ENCODE measurements around the gene LOX.

The LOX gene

GRCh38 chr5:122093415-122094180 is 15.5 kb upstream of the LOX start:
- Histone ChIP-seq H2AFZ (ENCODE audit: low read length) (no peak overlapping the region), H3K4me1 (ENCODE audit: insufficient read depth, low read length, severe bottlenecking) (no peaks in the 10 kb centered on the region), H3K9me2 (ENCODE audit: low read depth, low read length) (no peaks in the 10 kb centered on the region), H3K9ac (ENCODE audit: low read length) (no peak overlapping the region), H3K9me3 (ENCODE audit: low read length) (no peaks in the 10 kb centered on the region), H3F3A (ENCODE audit: insufficient read depth, low read length) (no peaks in the 10 kb centered on the region), H3K36me3 (ENCODE audit: insufficient read depth, low read length) (no peaks in the 10 kb centered on the region), H3K4me3 (ENCODE audit: low read depth, low read length, poor library complexity, severe bottlenecking) (no peak overlapping the region), H3K27me3 (ENCODE audit: insufficient read depth, low read length) (no peaks in the 10 kb centered on the region), H3K79me2 (ENCODE audit: insufficient read depth, low read length) (no peaks in the 10 kb centered on the region), H3K4me2 (ENCODE audit: low read length) (no peak overlapping the region), H3K27ac (ENCODE audit: low read depth, low read length, poor library complexity, severe bottlenecking) (no peak overlapping the region), H4K20me1 (ENCODE audit: insufficient read depth, low read length) (no peaks in the 10 kb centered on the region)
- TF ChIP-seq CTCF (IDR thresholded peaks at IDR 0.05; ENCODE audit: low read length) (no peak), EZH2 (IDR thresholded peaks at IDR 0.05; ENCODE audit: borderline replicate concordance, low read length) (no peak)

GRCh38 chr5:122091936-122092600 is 14.0 kb upstream of the LOX start:
- H3K36me3 ChIP-seq (ENCODE audit: insufficient read depth, low read length), result no peaks in the 10 kb centered on the region
- no peak overlapping the region for H3K4me2 ChIP-seq (ENCODE audit: low read length)
- H3K9me2 ChIP-seq (ENCODE audit: low read depth, low read length), result no peaks in the 10 kb centered on the region; the same call in 1 of the 2 replicates
- no peaks in the 10 kb centered on the region for H3K4me1 ChIP-seq (ENCODE audit: insufficient read depth, low read length, severe bottlenecking)
- no peak overlapping the region for H2AFZ ChIP-seq (ENCODE audit: low read length)
- H3K27ac ChIP-seq (ENCODE audit: low read depth, low read length, poor library complexity, severe bottlenecking), result no peak overlapping the region
- TF ChIP-seq EZH2 (IDR thresholded peaks at IDR 0.05; ENCODE audit: borderline replicate concordance, low read length) (no peak), CTCF (IDR thresholded peaks at IDR 0.05; ENCODE audit: low read length) (peak; percentile 43; the same call in 1 of the 2 replicates)
- H3K9ac ChIP-seq (ENCODE audit: low read length), result no peak overlapping the region
- no peak overlapping the region for H3K4me3 ChIP-seq (ENCODE audit: low read depth, low read length, poor library complexity, severe bottlenecking)
- H3F3A ChIP-seq (ENCODE audit: insufficient read depth, low read length), result no peaks in the 10 kb centered on the region
- H3K9me3 ChIP-seq (ENCODE audit: low read length), result no peaks in the 10 kb centered on the region
- H3K27me3 ChIP-seq (ENCODE audit: insufficient read depth, low read length), result no peaks in the 10 kb centered on the region
- H4K20me1 ChIP-seq (ENCODE audit: insufficient read depth, low read length), result no peaks in the 10 kb centered on the region
- H3K79me2 ChIP-seq (ENCODE audit: insufficient read depth, low read length), result no peaks in the 10 kb centered on the region

GRCh38 chr5:122089096-122090013 is 11.3 kb upstream of the LOX start:
- H3K79me2 ChIP-seq (ENCODE audit: insufficient read depth, low read length), result no peaks in the 10 kb centered on the region
- H3F3A ChIP-seq (ENCODE audit: insufficient read depth, low read length), result no peaks in the 10 kb centered on the region
- no peaks in the 10 kb centered on the region for H3K36me3 ChIP-seq (ENCODE audit: insufficient read depth, low read length)
- TF ChIP-seq CTCF (IDR thresholded peaks at IDR 0.05; ENCODE audit: low read length), result no peak
- TF ChIP-seq EZH2 (IDR thresholded peaks at IDR 0.05; ENCODE audit: borderline replicate concordance, low read length), result no peak
- no peaks in the 10 kb centered on the region for H4K20me1 ChIP-seq (ENCODE audit: insufficient read depth, low read length)
- no peaks in the 10 kb centered on the region for H3K27me3 ChIP-seq (ENCODE audit: insufficient read depth, low read length)
- H3K4me3 ChIP-seq (ENCODE audit: low read depth, low read length, poor library complexity, severe bottlenecking), result no peak overlapping the region
- H3K4me2 ChIP-seq (ENCODE audit: low read length), result no peak overlapping the region
- no peak overlapping the region for H2AFZ ChIP-seq (ENCODE audit: low read length)
- H3K9me3 ChIP-seq (ENCODE audit: low read length), result no peaks in the 10 kb centered on the region
- H3K9ac ChIP-seq (ENCODE audit: low read length), result no peak overlapping the region
- H3K27ac ChIP-seq (ENCODE audit: low read depth, low read length, poor library complexity, severe bottlenecking), result no peak overlapping the region
- no peaks in the 10 kb centered on the region; the same call in 1 of the 2 replicates for H3K9me2 ChIP-seq (ENCODE audit: low read depth, low read length)
- no peaks in the 10 kb centered on the region for H3K4me1 ChIP-seq (ENCODE audit: insufficient read depth, low read length, severe bottlenecking)

Measured in OCI-LY1 (cell line).